A549 (cell line): ENCODE results near the gene NEU4. TPM values are rescaled to one million over a fixed set of nuclear protein-coding genes. Genes with fewer than 3 reads are reported as not detected.

Source experiments
- ATAC-seq, 2 experiments: fragments of 200-7000 bp in 1 of 2; fragments of >200 bp in 1 of 2; cut with Nextera tagmentation in 1 of 2; cut with Tn5 transposase in 1 of 2; 3 replicates each; pipeline versions ENCODE4 v1.8.0 to v1.9.1; 2018 to 2020; ENCODE audit warnings: mild to moderate bottlenecking in 1 of 2, moderate library complexity in 1 of 2
- CTCF ChIA-PET: fragments of 300-600 bp; sonication (Branson Sonifier 250); formaldehyde crosslinking; extraction: SDS; loops from one replicate; lab custom pipeline; 2021; ENCODE audit warnings: antibody characterized with exemption, inconsistent platforms; lab: Yijun Ruan, JAX
- POLR2A ChIA-PET: fragments of 350-600 bp; formaldehyde crosslinking; extraction: SDS; loops from one replicate; lab custom pipeline; 2021; ENCODE audit warnings: antibody characterized with exemption, inconsistent platforms; lab: Yijun Ruan, JAX
- DNase-seq, 2 experiments: peaks; one replicate each; pipeline versions ENCODE4 v3.0.0 to v3.0.0-alpha.2; 2011 to 2016; ENCODE audit warnings: low read depth in 1 of 2, low spot score in 1 of 2
- FAIRE-seq: peaks from 2 replicates; lab custom pipeline; 2011; peaks lifted over from hg19 to GRCh38; lab: Jason Lieb, UNC
- H3K27ac ChIP-seq, 2 experiments: fragments of >200 bp; sonication (Bioruptor Twin); formaldehyde crosslinking; 3 replicates each; pipeline ENCODE4 v1.5.1; 2016 to 2017
- H3K4me1 ChIP-seq: fragments of >200 bp; sonication (Bioruptor Twin); formaldehyde crosslinking; 3 replicates; pipeline ENCODE4 v1.6.1; 2016
- H3K4me2 ChIP-seq: fragments of >200 bp; sonication (Bioruptor Twin); formaldehyde crosslinking; 3 replicates; pipeline ENCODE4 v1.6.1; 2016
- H3K4me3 ChIP-seq: fragments of >200 bp; sonication (Bioruptor Twin); formaldehyde crosslinking; 3 replicates; pipeline ENCODE4 v1.5.1; 2016
- H3K9me3 ChIP-seq: fragments of >200 bp; sonication (Bioruptor Twin); formaldehyde crosslinking; 3 replicates; pipeline ENCODE4 v1.6.1; 2016
- CBX8 ChIP-seq: fragments of 200-600 bp; sonication (generic); IDR thresholded peaks from 2 replicates; pipeline ENCODE4 v1.6.1; 2016
- CHD4 ChIP-seq: fragments of 200-600 bp; sonication (generic); IDR thresholded peaks from 2 replicates; pipeline ENCODE4 v1.6.1; 2016; ENCODE audit warnings: antibody characterized with exemption, mild to moderate bottlenecking, borderline replicate concordance
- E2F6 ChIP-seq: IDR thresholded peaks from 2 replicates; pipeline ENCODE4 v1.6.1; 2012; ENCODE audit warnings: low read depth, borderline replicate concordance
- EHMT2 ChIP-seq: fragments of 200-600 bp; sonication (generic); IDR thresholded peaks from 2 replicates; pipeline ENCODE4 v1.6.1; 2016; ENCODE audit warnings: antibody characterized with exemption, low read depth, mild to moderate bottlenecking, moderate library complexity
- ELK1 ChIP-seq: fragments of 150-350 bp; IDR thresholded peaks from 2 replicates; pipeline ENCODE4 v1.6.1; 2014; ENCODE audit warnings: low read depth, mild to moderate bottlenecking, low read length
- FOXS1 ChIP-seq: fragments of 250-450 bp; sonication (Bioruptor Pico); IDR thresholded peaks from 2 replicates; pipeline ENCODE4 v1.5.0; 2020; ENCODE audit warnings: mild to moderate bottlenecking, moderate library complexity
- HES2 ChIP-seq: fragments of >200 bp; sonication (Bioruptor Twin); formaldehyde crosslinking; IDR thresholded peaks from 2 replicates; pipeline ENCODE4 v1.6.1; 2016
- HOXB13 ChIP-seq: fragments of 250-450 bp; sonication (Bioruptor Pico); IDR thresholded peaks from 2 replicates; pipeline ENCODE4 v1.5.0; 2020; ENCODE audit warnings: low read depth, mild to moderate bottlenecking, moderate library complexity
- HOXB5 ChIP-seq: fragments of 250-450 bp; sonication (Bioruptor Pico); IDR thresholded peaks from 2 replicates; pipeline ENCODE4 v1.5.0; 2020; ENCODE audit warnings: mild to moderate bottlenecking, moderate library complexity
- MAFK ChIP-seq: fragments of 450-650 bp; IDR thresholded peaks from 2 replicates; pipeline ENCODE4 v1.6.1; 2014; ENCODE audit not compliant: partially characterized antibody
- MAZ ChIP-seq: fragments of 150-350 bp; IDR thresholded peaks from 2 replicates; pipeline ENCODE4 v1.6.1; 2014; ENCODE audit warnings: antibody characterized with exemption, low read depth, low read length, borderline replicate concordance
- MYC ChIP-seq: IDR thresholded peaks from 2 replicates; pipeline ENCODE4 v1.6.1; 2012; ENCODE audit warnings: mild to moderate bottlenecking, inconsistent platforms, low read length, improper control_type of control experiment, borderline replicate concordance
- PBX3 ChIP-seq: IDR thresholded peaks from 2 replicates; pipeline ENCODE4 v1.6.1; 2012
- POLR2A ChIP-seq: IDR thresholded peaks from 2 replicates; pipeline ENCODE4 v1.6.1; 2012; ENCODE audit warnings: mild to moderate bottlenecking, low read length
- RAD21 ChIP-seq, 2 experiments: fragments of >200 bp in 1 of 2; sonication (Bioruptor Twin) in 1 of 2; formaldehyde crosslinking in 1 of 2; IDR thresholded peaks in 1 of 2; conservative IDR thresholded peaks in 1 of 2; 2 replicates in 1 of 2; 3 replicates in 1 of 2; pipeline ENCODE4 v1.6.1; 2012 to 2018; ENCODE audit warnings: inconsistent platforms in 1 of 2
- RCOR1 ChIP-seq: fragments of 150-350 bp; IDR thresholded peaks from 2 replicates; pipeline ENCODE4 v1.6.1; 2014; ENCODE audit warnings: antibody characterized with exemption, low read length, low read depth
- SREBF2 ChIP-seq: fragments of 450-650 bp; IDR thresholded peaks from 2 replicates; pipeline ENCODE4 v1.6.1; 2014; ENCODE audit warnings: mild to moderate bottlenecking, moderate library complexity
- USF2 ChIP-seq: fragments of 450-650 bp; IDR thresholded peaks from 2 replicates; pipeline ENCODE4 v1.6.1; 2014; ENCODE audit warnings: antibody characterized with exemption
- ZSCAN20 ChIP-seq: fragments of 250-450 bp; sonication (Bioruptor Pico); IDR thresholded peaks from 2 replicates; pipeline ENCODE4 v1.8.0; 2022; ENCODE audit warnings: mild to moderate bottlenecking, moderate library complexity
- WGBS: methylation state at CpG from one replicate; pipeline ENCODE4 v1.1.6; 2017; ENCODE audit errors: missing lambda C conversion rate; 5-methylcytosine and 5-hydroxymethylcytosine counted together
- polyA plus RNA-seq, 4 experiments: library from polyadenylated mRNA; depleted of rRNA in 3 of 4; stranded (reverse); fragments of >200 nt; fragmentation: RNase III in 1 of 4; extraction: RNeasy Plus Mini Kit Qiagen cat#74134 plus additional on column Dnase treatment in 1 of 4; gene quantifications; 2 replicates in 3 of 4; 3 replicates in 1 of 4; pipeline ENCODE4 v1.2.3, GENCODE V29; 2011 to 2017
- TF ChIP-seq, protein P1 (sequence below): IDR thresholded peaks from 2 replicates; pipeline ENCODE4 v1.6.1; 2012

Gene NEU4
- polyA plus RNA-seq, 2 of the 4 experiments (the other 2 are of a cell fraction), result 0.13 to 0.19 TPM

DNA sequence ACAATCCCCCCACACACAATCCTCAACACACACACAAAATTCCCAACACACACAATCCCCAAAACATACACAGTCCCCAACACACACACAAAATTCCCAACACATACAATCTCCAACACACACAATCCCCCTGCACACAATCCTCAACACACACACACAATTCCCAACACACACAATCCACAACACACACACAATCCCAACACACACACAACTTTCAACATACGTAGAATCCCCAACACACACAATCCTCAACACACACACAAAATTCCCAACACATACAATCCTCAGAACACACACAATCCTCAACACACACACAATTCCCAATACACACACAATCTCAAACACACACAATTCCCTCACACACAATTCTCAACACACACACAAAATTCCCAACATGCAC lies 52.3 kb downstream of the NEU4 start:
- no peak overlapping the region for H3K4me2 ChIP-seq
- H3K4me1 ChIP-seq, result no peaks in the 10 kb centered on the region
- H3K4me3 ChIP-seq, result no peak overlapping the region
- no peak for TF ChIP-seq CBX8
- H3K9me3 ChIP-seq, result no peaks in the 10 kb centered on the region
- no peak overlapping the region for H3K27ac ChIP-seq
- DNase-seq, result no peak
- no peak for ATAC-seq
- ChIA-PET POLR2A (no interaction called here), CTCF (no interaction called here)
- WGBS, result 92% methylated on average over 1 of the region's 1 CpG
- no peak for FAIRE-seq

- ChIA-PET POLR2A (no interaction called here), CTCF (interaction anchor here (0.6 kb wide), 1 partner anchor 824 kb away, joined by 4 read pairs; no protein-coding TSS in a partner anchor)
- ATAC-seq (no peak), DNase-seq (no peak), FAIRE-seq (no peak)
- no peaks in the 10 kb centered on the region for H3K4me1 ChIP-seq
- H3K4me2 ChIP-seq, result no peak overlapping the region
- H3K9me3 ChIP-seq, result no peaks in the 10 kb centered on the region
- no peak overlapping the region for H3K4me3 ChIP-seq
- 56% methylated on average over 8 of the region's 8 CpGs for WGBS
- TF ChIP-seq CHD4 (no peak), PBX3 (no peak), SREBF2 (no peak), MAZ (no peak), HOXB13 (CRISPR knock-in tag) (no peak), ZSCAN20 (CRISPR knock-in tag) (no peak), HES2 (no peak), RCOR1 (no peak), ELK1 (no peak), POLR2A (no peak), E2F6 (no peak), MYC (no peak), CBX8 (no peak), HOXB5 (CRISPR knock-in tag) (no peak), RAD21 (conservative IDR thresholded peaks at IDR 0.05 in 1 of 2, IDR thresholded peaks at IDR 0.05 in 1 of 2) (no peak), MAFK (no peak), FOXS1 (CRISPR knock-in tag) (no peak), USF2 (no peak), EHMT2 (no peak)
- TF ChIP-seq, protein P1, sequence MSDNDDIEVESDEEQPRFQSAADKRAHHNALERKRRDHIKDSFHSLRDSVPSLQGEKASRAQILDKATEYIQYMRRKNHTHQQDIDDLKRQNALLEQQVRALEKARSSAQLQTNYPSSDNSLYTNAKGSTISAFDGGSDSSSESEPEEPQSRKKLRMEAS, result no peak
- H3K27ac ChIP-seq, result no peak overlapping the region
These were observed 53.1 kb downstream of the NEU4 start for GRCh38 chr2:241862093-241862492.
